Vagina (tissue), 2 donors: ENCODE measurements around the gene RFK.

Experiments
- POLR2A ChIP-seq, 2 donors: fragments of 450-650 bp; IDR thresholded peaks; one replicate each; pipeline ENCODE4 v1.6.1; 2017; ENCODE audit warnings: antibody characterized with exemption in 2 of 2, mild to moderate bottlenecking in 2 of 2, moderate library complexity in 2 of 2
- POLR2AphosphoS5 ChIP-seq, 2 donors: sonication (generic); formaldehyde crosslinking; IDR thresholded peaks; one replicate each; pipeline ENCODE4 v1.9.0; 2017; ENCODE audit warnings: antibody characterized with exemption in 2 of 2, mild to moderate bottlenecking in 2 of 2, low read depth in 1 of 2; ENCODE audit not compliant: insufficient read depth in 1 of 2
- TF ChIP-seq, protein P1 (sequence below), 3 experiments: fragments of 450-650 bp in 2 of 3; fragments of 200-600 bp in 1 of 3; sonication (generic) in 1 of 3; IDR thresholded peaks; one replicate each; pipeline ENCODE4 v1.5.1; 2017 to 2019; ENCODE audit warnings: antibody characterized with exemption in 3 of 3, mild to moderate bottlenecking in 2 of 3, moderate library complexity in 2 of 3

DNA sequence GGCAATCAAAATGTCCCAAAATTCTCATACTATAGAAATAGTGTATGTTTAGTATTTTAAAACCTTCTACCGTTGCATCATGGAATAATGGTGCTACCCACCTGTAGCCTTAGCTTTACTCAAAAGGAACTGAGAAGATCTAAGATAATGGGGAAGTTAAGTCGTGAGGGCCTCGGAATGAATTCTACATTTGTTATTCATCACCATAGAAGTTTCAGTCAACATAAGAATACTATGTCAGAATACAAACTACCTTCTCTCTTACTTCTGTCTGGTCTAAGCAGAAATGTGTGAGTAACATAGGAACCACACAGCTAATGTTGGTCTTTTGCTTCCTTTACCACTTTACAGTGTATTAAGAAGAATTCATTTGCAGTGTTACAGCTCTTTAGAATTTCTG is 43.2 kb downstream of the RFK start:
- TF ChIP-seq, protein P1, sequence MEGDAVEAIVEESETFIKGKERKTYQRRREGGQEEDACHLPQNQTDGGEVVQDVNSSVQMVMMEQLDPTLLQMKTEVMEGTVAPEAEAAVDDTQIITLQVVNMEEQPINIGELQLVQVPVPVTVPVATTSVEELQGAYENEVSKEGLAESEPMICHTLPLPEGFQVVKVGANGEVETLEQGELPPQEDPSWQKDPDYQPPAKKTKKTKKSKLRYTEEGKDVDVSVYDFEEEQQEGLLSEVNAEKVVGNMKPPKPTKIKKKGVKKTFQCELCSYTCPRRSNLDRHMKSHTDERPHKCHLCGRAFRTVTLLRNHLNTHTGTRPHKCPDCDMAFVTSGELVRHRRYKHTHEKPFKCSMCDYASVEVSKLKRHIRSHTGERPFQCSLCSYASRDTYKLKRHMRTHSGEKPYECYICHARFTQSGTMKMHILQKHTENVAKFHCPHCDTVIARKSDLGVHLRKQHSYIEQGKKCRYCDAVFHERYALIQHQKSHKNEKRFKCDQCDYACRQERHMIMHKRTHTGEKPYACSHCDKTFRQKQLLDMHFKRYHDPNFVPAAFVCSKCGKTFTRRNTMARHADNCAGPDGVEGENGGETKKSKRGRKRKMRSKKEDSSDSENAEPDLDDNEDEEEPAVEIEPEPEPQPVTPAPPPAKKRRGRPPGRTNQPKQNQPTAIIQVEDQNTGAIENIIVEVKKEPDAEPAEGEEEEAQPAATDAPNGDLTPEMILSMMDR (IDR thresholded peaks at IDR 0.05) = no peak
- no peak for TF ChIP-seq POLR2AphosphoS5 (IDR thresholded peaks at IDR 0.05; ENCODE audit: insufficient read depth in 1 of 2, low read depth in 1 of 2)
- TF ChIP-seq POLR2A (IDR thresholded peaks at IDR 0.05) = no peak
